ENCODE data around the gene LPP.

Gene LPP

DNA sequence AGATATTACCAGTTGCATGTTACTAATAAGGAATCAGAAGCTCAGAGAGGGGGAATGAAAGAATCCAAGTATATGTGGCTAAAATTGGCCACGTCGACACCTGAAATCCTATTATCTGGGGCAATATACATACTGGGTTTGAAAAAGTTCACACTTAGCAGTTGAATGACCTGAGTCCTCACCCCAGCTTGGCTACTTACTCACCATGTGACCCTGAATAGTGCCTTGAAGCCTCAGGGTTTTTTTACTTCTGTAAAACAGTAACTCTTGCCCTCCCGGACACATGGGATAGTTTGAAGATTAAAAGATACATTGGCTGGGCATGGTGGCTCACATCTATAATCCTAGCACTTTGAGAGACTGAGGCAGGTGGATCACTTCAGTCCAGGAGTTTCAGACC is 675.6 kb downstream of the LPP start:
- no peak overlapping the region for H3K4me3 Mint-ChIP-seq
- DNase-seq (no peak), ATAC-seq (replicated peaks) (no peak)
- H3K36me3 Mint-ChIP-seq (ENCODE audit: insufficient read depth): no peaks in the 10 kb centered on the region
- no peaks in the 10 kb centered on the region for H3K9me3 Mint-ChIP-seq
- H3K27ac Mint-ChIP-seq: no peak overlapping the region
- H3K27me3 Mint-ChIP-seq: no peaks in the 10 kb centered on the region
- H3K4me1 Mint-ChIP-seq (ENCODE audit: low read depth in 2 of 2): peaks cover 4 to 7% of the 10 kb centered on the region in 2 donors

GRCh38 chr3:188830893-188831292 is 676.9 kb downstream of the LPP start:
- Mint-ChIP-seq H3K36me3 (ENCODE audit: insufficient read depth) (peaks cover 3% of the 10 kb centered on the region), H3K4me3 (no peak overlapping the region), H3K9me3 (no peaks in the 10 kb centered on the region), H3K27me3 (no peaks in the 10 kb centered on the region), H3K4me1 (ENCODE audit: low read depth in 2 of 2) (peaks cover 3 to 7% of the 10 kb centered on the region in 2 donors), H3K27ac (no peak overlapping the region)
- no peak for DNase-seq
- no peak for ATAC-seq (replicated peaks)

- no peak overlapping the region for H3K4me3 Mint-ChIP-seq
- H3K36me3 Mint-ChIP-seq (ENCODE audit: insufficient read depth): peaks cover 3% of the 10 kb centered on the region
- H3K4me1 Mint-ChIP-seq (ENCODE audit: low read depth in 2 of 2): peaks cover 3 to 7% of the 10 kb centered on the region in 2 donors
- H3K27ac Mint-ChIP-seq: no peak overlapping the region
- ATAC-seq (replicated peaks): no peak
- H3K9me3 Mint-ChIP-seq: no peaks in the 10 kb centered on the region
- H3K27me3 Mint-ChIP-seq: no peaks in the 10 kb centered on the region
- DNase-seq: no peak
Measured at GRCh38 chr3:188832146-188832545, 678.2 kb downstream of the LPP start.

- DNase-seq: no peak
- no peak for ATAC-seq (replicated peaks)
- no peaks in the 10 kb centered on the region for H3K9me3 Mint-ChIP-seq
- H3K36me3 Mint-ChIP-seq (ENCODE audit: insufficient read depth): peaks cover 3% of the 10 kb centered on the region
- peaks cover 3 to 7% of the 10 kb centered on the region in 2 donors for H3K4me1 Mint-ChIP-seq (ENCODE audit: low read depth in 2 of 2)
- H3K27me3 Mint-ChIP-seq: no peaks in the 10 kb centered on the region
- no peak overlapping the region for H3K27ac Mint-ChIP-seq
- no peak overlapping the region for H3K4me3 Mint-ChIP-seq
Measured at GRCh38 chr3:188832961-188833721, 679.2 kb downstream of the LPP start.

DNA sequence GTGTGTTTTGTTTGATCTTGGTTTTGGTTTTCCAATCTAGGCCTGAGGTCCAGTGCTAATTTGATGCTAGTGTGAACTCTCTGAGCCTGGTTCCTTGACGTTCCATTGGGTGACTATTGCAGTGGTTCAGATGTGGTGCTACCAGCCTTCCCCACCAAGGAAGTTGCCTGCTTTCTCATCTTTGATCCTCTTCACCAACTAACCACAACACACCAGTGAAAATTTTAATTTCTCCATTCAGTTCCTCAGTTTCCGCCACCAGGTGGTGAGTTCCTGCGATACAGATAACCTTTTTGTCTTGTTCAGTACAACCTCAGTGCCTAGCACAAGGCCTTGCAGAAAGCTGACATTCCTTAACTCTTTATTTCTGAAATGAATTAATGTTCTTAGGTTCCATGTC is 680.4 kb downstream of the LPP start:
- H3K36me3 Mint-ChIP-seq (ENCODE audit: insufficient read depth): peaks cover 3% of the 10 kb centered on the region
- H3K4me3 Mint-ChIP-seq: no peak overlapping the region
- DNase-seq: no peak
- no peaks in the 10 kb centered on the region for H3K27me3 Mint-ChIP-seq
- no peak overlapping the region for H3K27ac Mint-ChIP-seq
- peak; percentile 22 for ATAC-seq (replicated peaks)
- peaks cover 3 to 7% of the 10 kb centered on the region in 2 donors for H3K4me1 Mint-ChIP-seq (ENCODE audit: low read depth in 2 of 2)
- H3K9me3 Mint-ChIP-seq: no peaks in the 10 kb centered on the region

- H3K9me3 Mint-ChIP-seq: no peaks in the 10 kb centered on the region
- no peak for ATAC-seq (replicated peaks)
- no peaks in the 10 kb centered on the region for H3K27me3 Mint-ChIP-seq
Measured at GRCh38 chr3:188839187-188839695, 685.3 kb downstream of the LPP start.

DNA sequence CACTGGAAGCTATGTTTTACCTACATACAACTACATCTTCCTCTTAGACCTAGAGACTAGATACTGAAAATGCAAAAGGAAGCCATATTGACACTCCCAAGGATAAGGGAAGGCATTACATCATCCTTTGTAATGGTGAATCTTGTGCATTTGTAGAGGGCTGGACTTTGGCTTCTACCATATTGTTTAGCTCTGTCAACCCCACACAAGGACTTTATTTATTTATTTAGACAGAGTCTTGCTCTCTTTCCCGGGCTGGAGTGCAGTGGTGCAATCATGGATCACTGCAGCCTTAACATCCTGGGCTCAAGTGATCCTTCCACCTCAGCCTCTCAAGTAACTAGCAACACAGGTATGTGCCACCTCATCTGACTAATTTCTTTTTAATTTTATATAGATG is 686.3 kb downstream of the LPP start:
- peaks cover 2% of the 10 kb centered on the region for H3K36me3 Mint-ChIP-seq (ENCODE audit: insufficient read depth)
- peaks cover 0 to 2% of the 10 kb centered on the region in 2 donors for H3K4me1 Mint-ChIP-seq (ENCODE audit: low read depth in 2 of 2)
- ATAC-seq (replicated peaks) (no peak), DNase-seq (no peak)
- H3K27me3 Mint-ChIP-seq: no peaks in the 10 kb centered on the region
- no peak overlapping the region for H3K4me3 Mint-ChIP-seq
- H3K27ac Mint-ChIP-seq: no peak overlapping the region
- no peaks in the 10 kb centered on the region for H3K9me3 Mint-ChIP-seq

More at GRCh38 chr3:188839187-188839695, 685.3 kb downstream of the LPP start:
- Mint-ChIP-seq H3K36me3 (ENCODE audit: insufficient read depth) (peaks cover 3% of the 10 kb centered on the region), H3K27ac (no peak overlapping the region), H3K4me1 (ENCODE audit: low read depth in 2 of 2) (peaks cover 2 to 4% of the 10 kb centered on the region in 2 donors), H3K4me3 (no peak overlapping the region)
- DNase-seq: no peak

DNA sequence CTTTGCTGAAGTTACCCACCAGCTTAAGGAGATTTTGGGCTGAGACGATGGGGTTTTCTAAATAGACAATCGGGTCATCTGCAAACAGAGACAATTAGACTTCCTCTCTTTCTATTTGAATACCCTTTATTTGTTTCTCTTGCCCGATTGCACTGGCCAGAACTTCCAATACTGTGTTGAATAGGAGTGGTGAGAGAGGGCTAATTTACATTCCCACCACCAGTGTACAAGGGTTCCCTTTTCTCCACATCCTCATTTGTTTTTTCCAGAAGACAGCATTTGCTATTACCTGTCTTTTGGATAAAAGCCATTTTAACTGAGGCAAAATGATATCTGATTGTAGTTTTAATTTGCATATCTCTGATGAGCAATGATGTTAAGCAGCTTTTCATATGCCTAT is 687.9 kb downstream of the LPP start:
- H3K36me3 Mint-ChIP-seq (ENCODE audit: insufficient read depth): no peaks in the 10 kb centered on the region
- no peak overlapping the region for H3K27ac Mint-ChIP-seq
- peaks cover 0 to 2% of the 10 kb centered on the region in 2 donors for H3K4me1 Mint-ChIP-seq (ENCODE audit: low read depth in 2 of 2)
- H3K27me3 Mint-ChIP-seq: no peaks in the 10 kb centered on the region
- no peaks in the 10 kb centered on the region for H3K9me3 Mint-ChIP-seq
- ATAC-seq (replicated peaks) (no peak), DNase-seq (no peak)
- no peak overlapping the region for H3K4me3 Mint-ChIP-seq

GRCh38 chr3:188842639-188843038 is 688.7 kb downstream of the LPP start:
- no peak for DNase-seq
- H3K27me3 Mint-ChIP-seq: no peaks in the 10 kb centered on the region
- no peaks in the 10 kb centered on the region for H3K36me3 Mint-ChIP-seq (ENCODE audit: insufficient read depth)
- H3K27ac Mint-ChIP-seq: no peak overlapping the region
- peaks cover 0 to 2% of the 10 kb centered on the region in 2 donors for H3K4me1 Mint-ChIP-seq (ENCODE audit: low read depth in 2 of 2)
- no peaks in the 10 kb centered on the region for H3K9me3 Mint-ChIP-seq
- no peak for ATAC-seq (replicated peaks)
- no peak overlapping the region for H3K4me3 Mint-ChIP-seq

DNA sequence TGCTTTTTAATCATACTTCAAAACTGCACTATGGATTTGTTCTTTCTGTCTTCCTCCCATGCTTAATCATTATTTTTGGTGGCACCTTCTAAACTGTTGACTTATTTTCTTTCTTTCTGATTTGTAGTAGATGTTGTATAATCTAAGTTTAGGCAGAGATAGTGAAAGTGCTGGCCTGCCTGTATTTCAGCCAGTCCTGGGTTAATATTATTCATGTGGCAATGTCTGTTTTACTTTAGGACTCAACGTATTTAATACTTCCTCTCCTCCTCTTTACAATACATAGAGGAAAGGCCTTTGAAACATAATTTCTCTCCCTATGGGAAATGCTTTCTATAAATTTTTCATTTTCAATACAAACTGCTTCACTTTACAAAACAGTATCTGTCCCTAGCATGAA is 690.1 kb downstream of the LPP start:
- Mint-ChIP-seq H3K36me3 (ENCODE audit: insufficient read depth) (no peaks in the 10 kb centered on the region), H3K27ac (peak overlapping the region in 1 of 2 donors; percentile 7), H3K9me3 (no peaks in the 10 kb centered on the region), H3K27me3 (no peaks in the 10 kb centered on the region), H3K4me1 (ENCODE audit: low read depth in 2 of 2) (peaks cover 0 to 2% of the 10 kb centered on the region in 2 donors), H3K4me3 (no peak overlapping the region)
- ATAC-seq (replicated peaks) (no peak), DNase-seq (no peak)

GRCh38 chr3:188845514-188845913 is 691.6 kb downstream of the LPP start:
- DNase-seq (no peak), ATAC-seq (replicated peaks) (no peak)
- no peak overlapping the region for H3K27ac Mint-ChIP-seq
- H3K27me3 Mint-ChIP-seq: no peaks in the 10 kb centered on the region
- H3K36me3 Mint-ChIP-seq (ENCODE audit: insufficient read depth): no peaks in the 10 kb centered on the region
- H3K9me3 Mint-ChIP-seq: no peaks in the 10 kb centered on the region
- H3K4me3 Mint-ChIP-seq: no peak overlapping the region
- H3K4me1 Mint-ChIP-seq (ENCODE audit: low read depth in 2 of 2): no peaks in the 10 kb centered on the region

GRCh38 chr3:188848947-188849346 is 695.0 kb downstream of the LPP start:
- Mint-ChIP-seq H3K9me3 (no peaks in the 10 kb centered on the region), H3K4me3 (no peak overlapping the region), H3K36me3 (ENCODE audit: insufficient read depth) (no peaks in the 10 kb centered on the region), H3K27me3 (no peaks in the 10 kb centered on the region), H3K27ac (no peak overlapping the region), H3K4me1 (ENCODE audit: low read depth in 2 of 2) (no peaks in the 10 kb centered on the region)
- no peak for ATAC-seq (replicated peaks)
- DNase-seq: no peak

DNA sequence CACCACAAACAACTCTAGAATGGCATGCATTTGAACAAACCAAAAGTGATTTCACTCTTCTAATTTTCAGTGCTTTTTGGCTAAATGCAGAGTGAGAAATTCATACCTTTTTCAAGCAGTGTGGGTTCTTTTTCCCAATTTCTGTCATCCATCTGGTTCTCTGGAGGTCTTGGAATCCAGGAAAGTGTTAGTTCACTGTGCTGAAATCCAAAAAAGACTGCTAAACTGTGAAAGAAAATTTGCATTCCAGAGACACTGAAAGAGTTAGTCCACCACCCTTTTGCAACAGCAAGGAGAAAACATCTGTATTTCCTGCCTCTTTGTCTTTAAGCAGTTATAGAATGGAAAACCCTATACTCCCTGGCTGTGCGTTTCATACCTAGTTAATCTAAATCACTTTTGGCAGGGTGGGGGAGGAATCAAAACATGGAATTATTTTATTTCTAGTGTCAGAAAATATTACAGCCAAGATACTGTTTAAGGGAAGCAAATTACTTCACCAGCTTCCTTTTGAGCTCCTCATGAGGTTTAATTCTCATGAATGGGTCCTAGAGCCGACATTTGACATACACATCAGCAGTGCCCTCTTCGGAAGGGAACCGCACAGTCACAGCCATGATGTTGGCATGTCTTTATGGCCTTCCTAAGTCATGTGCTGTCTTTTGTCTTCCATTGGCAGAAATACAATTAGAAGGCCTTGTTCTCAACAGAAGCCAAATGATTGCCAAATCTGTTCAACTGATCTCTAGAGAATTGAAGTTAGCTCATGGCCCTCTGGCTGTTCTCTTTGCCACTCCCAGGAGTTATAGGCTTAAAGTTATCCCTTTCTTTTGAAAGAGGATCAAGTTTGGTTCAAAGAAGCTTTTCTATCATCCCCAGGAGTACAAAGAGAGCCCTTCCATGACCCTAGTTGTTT is 700.2 kb downstream of the LPP start:
- no peak for DNase-seq
- Mint-ChIP-seq H3K9me3 (no peaks in the 10 kb centered on the region), H3K4me1 (ENCODE audit: low read depth in 2 of 2) (no peaks in the 10 kb centered on the region), H3K27ac (peak overlapping the region in 1 of 2 donors; percentile 47), H3K4me3 (no peak overlapping the region), H3K36me3 (ENCODE audit: insufficient read depth) (no peaks in the 10 kb centered on the region), H3K27me3 (no peaks in the 10 kb centered on the region)
- no peak for ATAC-seq (replicated peaks)
